ENCODE measurements around the gene MRO.
"Not testable (repeated sequence)": the region's sequence is repeated elsewhere in the genome, so short reads cannot be mapped to it uniquely, and the experiment has no call there.

Gene MRO

GRCh38 chr18:50833496-50833895 is 13.7 kb upstream of the MRO start:
- not testable (repeated sequence) for DNase-seq (ENCODE audit: low read depth)

- no peak for DNase-seq (ENCODE audit: low read depth)
Observed at GRCh38 chr18:50832754-50833153, 12.9 kb upstream of the MRO start.

DNA sequence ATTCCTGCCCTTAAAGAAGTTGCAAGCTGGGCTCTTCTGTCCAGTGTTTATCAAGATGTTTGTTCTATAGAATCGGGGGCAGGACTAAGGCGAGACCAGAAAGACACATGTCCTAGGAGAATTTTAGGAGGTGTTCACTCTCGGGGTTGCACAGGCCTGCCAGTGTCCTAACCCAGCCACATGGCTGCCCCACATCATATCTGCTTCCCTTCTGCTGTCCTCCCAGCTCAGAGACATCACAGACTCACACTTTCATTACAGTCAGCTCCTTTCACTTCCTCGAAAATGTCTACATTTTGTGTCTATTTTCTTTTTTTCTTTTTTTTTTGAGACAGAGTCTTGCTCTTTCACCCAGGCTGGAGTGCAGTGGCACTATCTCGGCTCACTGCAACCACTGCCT is 10.7 kb upstream of the MRO start:
- no peak for DNase-seq (ENCODE audit: low read depth)

GRCh38 chr18:50829644-50830043 is 9.8 kb upstream of the MRO start:
- no peak for DNase-seq (ENCODE audit: low read depth)

DNA sequence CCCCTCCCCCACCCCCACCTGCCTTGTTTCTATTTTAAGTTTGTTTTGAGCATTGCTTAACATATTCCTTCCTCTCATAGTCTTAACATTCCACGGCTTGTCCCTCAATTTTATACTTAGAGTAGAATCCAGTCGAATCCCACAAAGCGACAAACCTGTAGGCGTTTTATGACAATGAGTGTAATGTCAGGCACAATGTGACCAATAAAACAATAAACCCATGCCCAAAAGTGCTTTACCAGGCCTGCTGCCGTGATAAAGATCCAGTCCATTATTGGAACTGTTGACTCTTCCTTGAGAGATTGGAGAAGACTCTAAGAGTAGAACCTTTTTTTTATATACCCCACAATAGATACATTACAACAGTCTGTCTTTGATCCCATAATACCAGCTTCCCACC is 6.2 kb upstream of the MRO start:
- no peak for DNase-seq (ENCODE audit: low read depth)

- DNase-seq (ENCODE audit: low read depth) = no peak
Observed at GRCh38 chr18:50825621-50826020, 5.8 kb upstream of the MRO start.

GRCh38 chr18:50822756-50823155 is 2.9 kb upstream of the MRO start:
- DNase-seq (ENCODE audit: low read depth) = no peak

DNA sequence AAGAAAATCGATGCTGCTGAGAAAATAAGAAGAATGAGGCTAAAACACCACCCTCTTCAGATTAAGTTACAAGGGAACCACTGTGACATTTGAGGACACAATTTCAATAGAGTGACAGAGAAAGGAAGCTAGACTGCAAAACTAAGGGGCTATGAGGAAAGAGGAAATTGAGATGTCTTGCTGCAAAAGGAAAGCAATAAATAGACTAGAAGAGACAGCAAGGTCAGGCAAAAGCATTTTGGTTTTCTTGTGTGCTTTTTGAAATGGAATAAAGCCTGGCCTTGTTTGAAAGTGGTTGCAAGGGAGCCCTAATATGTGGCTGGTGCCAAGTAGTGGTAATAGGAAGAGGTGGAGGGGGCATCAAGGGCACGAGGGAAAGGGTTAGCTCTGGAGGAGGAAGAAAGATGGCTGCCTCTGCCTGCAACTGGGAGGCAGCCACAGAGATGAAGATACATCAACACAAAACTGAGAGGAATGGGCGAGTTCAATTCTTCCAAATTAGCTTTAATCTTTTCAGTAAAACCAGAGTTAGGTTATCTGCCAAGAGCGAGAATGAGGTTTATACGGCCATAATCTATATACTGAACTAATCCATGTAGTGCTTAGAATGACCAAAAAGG is 1.2 kb upstream of the MRO start:
- DNase-seq (ENCODE audit: low read depth) = no peak

DNA sequence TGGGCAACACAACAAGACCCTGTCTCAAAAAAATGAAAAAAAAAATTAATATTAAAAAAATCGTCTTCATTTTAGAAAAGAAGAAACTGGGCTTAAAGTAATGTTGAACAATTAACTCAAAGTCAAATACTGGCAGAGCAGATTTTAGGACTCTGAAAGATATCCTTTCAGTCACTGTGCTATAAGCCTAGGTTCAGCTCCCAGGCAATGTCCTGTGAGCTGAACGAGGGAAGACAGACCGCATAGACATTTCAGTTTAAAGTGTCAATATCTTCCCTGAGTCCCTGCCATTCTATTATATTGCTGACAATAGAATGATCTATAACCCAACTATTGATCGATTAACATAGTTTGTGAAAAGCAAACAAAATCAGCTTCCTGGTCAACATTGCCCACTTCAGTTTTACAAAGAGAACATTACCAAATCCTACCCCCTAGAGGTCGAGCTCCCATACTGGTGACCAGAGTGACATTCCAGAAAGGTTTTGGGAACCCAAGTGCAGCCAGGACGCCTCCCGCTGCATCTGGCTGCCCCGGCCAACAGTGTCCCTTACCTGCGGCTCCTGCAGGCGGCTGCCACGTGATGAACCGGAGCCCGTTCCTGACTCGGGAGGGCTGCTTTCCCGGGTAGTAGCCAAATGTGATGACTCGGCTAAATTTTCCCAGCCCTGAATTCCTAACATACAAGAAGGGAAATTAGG is 639 bp downstream of the MRO start:
- DNase-seq (ENCODE audit: low read depth) = no peak

- no peak for DNase-seq (ENCODE audit: low read depth)
Observed at GRCh38 chr18:50816419-50817166, 3.2 kb downstream of the MRO start.

DNA sequence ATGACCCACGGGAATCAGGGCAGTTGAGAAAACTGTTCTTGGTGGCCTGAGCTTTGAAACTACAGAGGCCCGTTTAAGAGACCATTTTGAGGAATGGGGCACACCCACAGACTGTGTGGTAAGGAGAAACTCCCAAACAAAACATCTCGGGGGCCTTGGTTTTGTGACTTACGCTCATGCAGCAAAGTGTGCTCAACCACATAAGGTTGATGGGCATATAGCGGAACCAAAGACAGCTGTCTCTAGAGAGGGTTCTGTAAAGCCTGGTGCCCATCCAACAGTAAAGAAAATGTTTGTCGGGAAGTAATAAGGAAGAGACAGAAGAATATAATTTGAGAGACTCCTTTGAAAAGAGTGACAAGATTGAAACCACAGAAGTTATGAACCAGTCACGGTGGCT is 5.4 kb downstream of the MRO start:
- no peak for DNase-seq (ENCODE audit: low read depth)

DNA sequence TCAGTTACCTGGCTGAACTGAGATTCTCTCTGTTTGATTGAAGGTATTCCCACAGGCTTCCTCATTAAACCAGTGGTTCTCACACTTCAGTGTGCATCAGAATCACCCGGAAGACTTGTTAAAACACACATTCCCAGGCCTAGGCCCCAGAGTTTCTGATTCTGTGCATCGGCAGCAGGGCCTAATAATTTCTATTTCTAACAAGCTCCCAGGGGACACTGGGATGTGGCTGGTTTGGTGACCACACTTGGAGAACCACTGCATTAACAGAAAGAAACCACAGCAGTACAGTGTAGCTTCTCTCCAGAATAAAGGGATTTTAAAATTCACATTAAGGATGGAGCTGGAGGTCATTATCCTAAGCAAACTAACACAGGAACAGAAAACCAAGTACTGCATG is 6.5 kb downstream of the MRO start:
- DNase-seq (ENCODE audit: low read depth) = no peak

GRCh38 chr18:50812834-50813233 is 7.0 kb downstream of the MRO start:
- DNase-seq (ENCODE audit: low read depth) = no peak

- no peak for DNase-seq (ENCODE audit: low read depth)
Observed at GRCh38 chr18:50807176-50807575, 12.6 kb downstream of the MRO start.

GRCh38 chr18:50806208-50806616 is 13.6 kb downstream of the MRO start:
- no peak for DNase-seq (ENCODE audit: low read depth)

- DNase-seq (ENCODE audit: low read depth) = no peak
Observed at GRCh38 chr18:50805732-50806131, 14.1 kb downstream of the MRO start.

DNA sequence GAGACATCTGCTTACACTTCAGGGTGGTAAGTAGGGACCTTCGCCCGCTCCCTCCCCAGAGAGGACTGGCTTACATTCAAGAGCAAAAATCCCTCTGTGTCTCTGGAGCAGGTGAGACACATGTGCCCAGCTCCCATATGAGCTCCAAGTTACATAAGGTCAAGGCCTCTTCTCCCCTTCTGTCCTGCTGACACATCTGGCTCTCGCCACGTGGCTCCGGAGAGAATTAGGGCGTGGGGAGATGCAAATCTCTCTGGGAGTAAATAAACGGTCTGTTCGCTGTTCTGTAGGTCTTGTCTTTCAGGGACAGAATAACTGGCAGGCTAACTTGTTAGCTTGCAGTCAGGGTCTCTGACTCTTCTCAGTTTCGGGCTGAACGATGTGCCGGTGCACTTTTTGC is 16.2 kb downstream of the MRO start:
- no peak for DNase-seq (ENCODE audit: low read depth)

- no peak for DNase-seq (ENCODE audit: low read depth)
Observed at GRCh38 chr18:50802141-50802540, 17.7 kb downstream of the MRO start.

- DNase-seq (ENCODE audit: low read depth) = no peak
Observed at GRCh38 chr18:50797142-50797541, 22.7 kb downstream of the MRO start.

GRCh38 chr18:50796495-50796894 is 23.3 kb downstream of the MRO start:
- DNase-seq (ENCODE audit: low read depth) = no peak

GRCh38 chr18:50793641-50794565 is 25.9 kb downstream of the MRO start:
- DNase-seq (ENCODE audit: low read depth) = no peak

DNA sequence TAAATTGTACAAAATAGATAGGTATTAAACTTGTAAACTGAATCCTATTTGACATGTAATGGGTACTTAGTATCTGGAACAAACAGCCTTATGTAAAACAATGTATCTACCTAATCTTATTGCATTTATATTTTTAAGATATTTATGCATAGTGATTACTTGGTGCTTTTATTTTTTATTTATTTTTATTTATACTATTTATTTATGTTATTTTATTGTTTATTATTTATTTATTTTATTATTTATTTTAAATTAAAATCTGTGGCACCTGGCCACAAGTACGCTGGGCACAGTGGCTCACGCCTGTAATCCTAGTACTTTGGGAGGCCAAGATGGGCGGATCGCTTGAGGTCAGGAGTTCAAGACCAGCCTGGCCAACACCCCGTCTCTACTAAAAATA is 26.9 kb downstream of the MRO start:
- no peak for DNase-seq (ENCODE audit: low read depth)
